ENCODE data around the gene PALMD. TPM values are rescaled to one million over a fixed set of nuclear protein-coding genes. Genes with fewer than 3 reads are reported as not detected.

Gene PALMD
- total and polyA plus RNA-seq, 2 of the 8 experiments (the other 6 are each of a cell fraction or from before 2014, with no cell fraction given) = not detected

GRCh38 chr1:99661780-99662179, 15.9 kb downstream of the PALMD start:
- FAIRE-seq = no peak
- ChIA-PET POLR2A (ENCODE audit: partially characterized antibody) (no interaction called here), CTCF (ENCODE audit: partially characterized antibody) (no interaction called here)
- Histone ChIP-seq H2BK20ac (ENCODE audit: low read length) (no peak overlapping the region), H3K79me2 (ENCODE audit: control insufficient read depth in 1 of 2, insufficient read depth in 2 of 2, low read length in 2 of 2) (no peaks in the 10 kb centered on the region), H3K23ac (ENCODE audit: insufficient read length) (no peak overlapping the region), H2BK15ac (ENCODE audit: low read length) (no peak overlapping the region), H4K20me1 (replicated peaks in 1 of 2; ENCODE audit: control insufficient read depth in 1 of 2, insufficient read depth in 2 of 2, low read length in 2 of 2) (no peaks in the 10 kb centered on the region), H3K23me2 (ENCODE audit: low read depth, low read length) (no peaks in the 10 kb centered on the region), H3K4me1 (replicated peaks in 1 of 4; ENCODE audit: control insufficient read depth in 3 of 4, insufficient read depth in 4 of 4, low read length in 3 of 4) (no peaks in the 10 kb centered on the region), H3K4me2 (ENCODE audit: insufficient read depth in 1 of 2, low read depth in 2 of 2, low read length in 2 of 2) (no peak overlapping the region), H3K27me3 (replicated peaks in 1 of 4; ENCODE audit: control insufficient read depth in 3 of 4, extremely low read depth in 1 of 4, insufficient read depth in 3 of 4, low read length in 3 of 4) (no peaks in the 10 kb centered on the region), H2AFZ (ENCODE audit: low read length) (no peak overlapping the region), H3K79me1 (ENCODE audit: low read depth, low read length) (no peaks in the 10 kb centered on the region), H2BK120ac (replicated peaks; ENCODE audit: low read depth, low read length) (no peak overlapping the region), H4K8ac (ENCODE audit: extremely low read depth, insufficient read depth, low read length) (no peak overlapping the region), H3K4me3 (ENCODE audit: extremely low read depth in 1 of 4, insufficient read depth in 2 of 4, low read depth in 3 of 4, low read length in 4 of 4) (no peak overlapping the region), H2BK5ac (ENCODE audit: low read depth, low read length) (no peak overlapping the region), H3K18ac (ENCODE audit: extremely low read depth, low read length) (no peak overlapping the region), H3K36me3 (ENCODE audit: control insufficient read depth in 2 of 4, insufficient read depth in 4 of 4, low read length in 3 of 4) (no peaks in the 10 kb centered on the region), H3K9me3 (ENCODE audit: insufficient read depth in 2 of 2, low read depth in 1 of 2, low read length in 1 of 2) (no peaks in the 10 kb centered on the region), H2AK5ac (ENCODE audit: low read depth, low read length) (no peak overlapping the region), H4K91ac (replicated peaks; ENCODE audit: insufficient read length, low read length) (no peak overlapping the region), H4K5ac (ENCODE audit: insufficient read length, low read depth, low read length) (no peak overlapping the region), H3K56ac (replicated peaks; ENCODE audit: insufficient read length, low read depth, low read length) (no peak overlapping the region), H2BK12ac (ENCODE audit: low read depth, low read length) (no peak overlapping the region), H3K14ac (ENCODE audit: insufficient read length) (no peak overlapping the region), H3K4ac (replicated peaks; ENCODE audit: insufficient read length, low read depth, low read length) (no peak overlapping the region), H3K9ac (replicated peaks in 1 of 4; ENCODE audit: extremely low read depth in 1 of 4, low read depth in 3 of 4, low read length in 3 of 4) (no peak overlapping the region), H3K27ac (ENCODE audit: low read depth, low read length) (no peak overlapping the region)
- DNase-seq (ENCODE audit: low read depth in 1 of 2, low spot score in 2 of 2) = no peak
- WGBS, 2 experiments (ENCODE audit: extremely low coverage in 1 of 2, insufficient coverage in 1 of 2, insufficient read length in 1 of 2, insufficient replicate concordance in 2 of 2, low coverage in 1 of 2, low lambda C conversion rate in 2 of 2, missing lambda C conversion rate in 1 of 2) = 84% methylated on average over 3 of the region's 3 CpGs; no CpG with 5 or more reads in 1 of the 2 experiments
- no peak for TF ChIP-seq SIN3A (conservative IDR thresholded peaks at IDR 0.05 in 1 of 2, IDR thresholded peaks at IDR 0.05 in 1 of 2; ENCODE audit: low read depth in 1 of 2, low read length in 2 of 2)
- TF ChIP-seq PHF8 (conservative IDR thresholded peaks at IDR 0.05; ENCODE audit: low read depth, low read length) = no peak
- TF ChIP-seq RXRA (IDR thresholded peaks at IDR 0.05; ENCODE audit: insufficient read depth, low read depth, low read length) = no peak
- TF ChIP-seq SP4 (IDR thresholded peaks at IDR 0.05; ENCODE audit: low read length) = no peak
- no peak for TF ChIP-seq CHD1 (IDR thresholded peaks at IDR 0.05; ENCODE audit: low read depth, low read length)
- TF ChIP-seq GTF2F1 (IDR thresholded peaks at IDR 0.05; ENCODE audit: borderline replicate concordance, low read depth, low read length) = no peak
- TF ChIP-seq JUN (IDR thresholded peaks at IDR 0.05; ENCODE audit: low read depth, low read length) = no peak
- TF ChIP-seq EZH2 (IDR thresholded peaks at IDR 0.05; ENCODE audit: low read depth, low read length, severe bottlenecking) = no peak
- TF ChIP-seq KDM4A (IDR thresholded peaks at IDR 0.05; ENCODE audit: low read depth, low read length, severe bottlenecking) = no peak
- TF ChIP-seq SAP30 (IDR thresholded peaks at IDR 0.05; ENCODE audit: insufficient read depth, insufficient replicate concordance, low read length) = no peak
- TF ChIP-seq POLR2A (IDR thresholded peaks at IDR 0.05; ENCODE audit: control extremely low read depth in 1 of 2, low read depth in 2 of 2, low read length in 2 of 2) = no peak
- no peak for TF ChIP-seq SUZ12 (IDR thresholded peaks at IDR 0.05; ENCODE audit: low read length)
- TF ChIP-seq JUND (IDR thresholded peaks at IDR 0.05; ENCODE audit: low read length) = no peak
- no peak for TF ChIP-seq YY1 (IDR thresholded peaks at IDR 0.05; ENCODE audit: low read depth, low read length)
- TF ChIP-seq KDM5A (IDR thresholded peaks at IDR 0.05; ENCODE audit: low read length) = no peak
- no peak for TF ChIP-seq TBP (IDR thresholded peaks at IDR 0.05; ENCODE audit: low read depth, low read length)
